Endothelial cell of umbilical vein (primary cell): ENCODE results near the gene CYTIP. TPM values are rescaled to one million over a fixed set of nuclear protein-coding genes. Genes with fewer than 3 reads are reported as not detected.

ENCODE experiments used
- BruUV-seq: library from RNA; stranded (reverse); fragments of 400-500 nt; replicated peaks from 2 replicates; lab custom pipeline; 2021; lab: Mats Ljungman, UMichigan
- CTCF ChIA-PET: fragments of 300-600, 350-600 bp; sonication (Branson Sonifier 250); formaldehyde crosslinking; loops from one replicate; lab custom pipeline; 2021; ENCODE audit warnings: antibody characterized with exemption, inconsistent platforms; lab: Charles Lee
- POLR2A ChIA-PET: fragments of 300-600, 350-600 bp; sonication (Branson Sonifier 250); formaldehyde crosslinking; loops from one replicate; lab custom pipeline; 2021; ENCODE audit warnings: antibody characterized with exemption, inconsistent platforms; lab: Charles Lee
- DNase-seq: peaks from one replicate; pipeline ENCODE4 v3.0.0-alpha.2; 2011; ENCODE audit warnings: low read depth, low spot score
- FAIRE-seq: peaks from 2 replicates; lab custom pipeline; 2011; peaks lifted over from hg19 to GRCh38; lab: Jason Lieb, UNC
- H2AFZ ChIP-seq: 2 replicates; pipeline ENCODE4 v1.6.0; 2012; ENCODE audit warnings: low read depth, low read length, control low read depth, inconsistent platforms
- H3K27ac ChIP-seq: 2 replicates; pipeline ENCODE4 v1.5.1; 2011; ENCODE audit warnings: low read depth, mild to moderate bottlenecking, control low read depth, low read length, moderate library complexity; ENCODE audit not compliant: insufficient read depth
- H3K27me3 ChIP-seq, 2 experiments: 2 replicates each; pipeline versions ENCODE4 v1.6.0 to v1.6.1; 2011; ENCODE audit warnings: low read length in 2 of 2, mixed read lengths in 1 of 2; ENCODE audit not compliant: control insufficient read depth in 2 of 2, insufficient read depth in 2 of 2
- H3K36me3 ChIP-seq, 2 experiments: 2 replicates in 1 of 2; 3 replicates in 1 of 2; pipeline ENCODE4 v1.5.1; 2011; ENCODE audit warnings: low read length in 2 of 2, mild to moderate bottlenecking in 1 of 2, moderate library complexity in 1 of 2; ENCODE audit not compliant: control insufficient read depth in 2 of 2, insufficient read depth in 2 of 2; ENCODE audit errors: extremely low read depth in 1 of 2
- H3K4me1 ChIP-seq: 3 replicates; pipeline ENCODE4 v1.5.1; 2011; ENCODE audit warnings: mild to moderate bottlenecking, low read length; ENCODE audit not compliant: control insufficient read depth, insufficient read depth; ENCODE audit errors: extremely low read depth
- H3K4me2 ChIP-seq: 2 replicates; pipeline ENCODE4 v1.6.1; 2011; ENCODE audit warnings: low read length, control low read depth, mixed read lengths; ENCODE audit not compliant: insufficient read depth
- H3K4me3 ChIP-seq, 3 experiments: fragments of 200-600 bp in 1 of 3; sonication (generic), shearing (Covaris generic) in 1 of 3; replicated peaks in 1 of 3; 2 replicates each; pipeline ENCODE4 v1.5.1; 2011 to 2016; ENCODE audit warnings: control low read depth in 3 of 3, low read length in 3 of 3, mild to moderate bottlenecking in 2 of 3, inconsistent platforms in 1 of 3, low read depth in 1 of 3, moderate library complexity in 1 of 3; ENCODE audit not compliant: insufficient read depth in 1 of 3
- H3K79me2 ChIP-seq: 2 replicates; pipeline ENCODE4 v1.6.0; 2012; ENCODE audit warnings: low read length, inconsistent platforms; ENCODE audit not compliant: control insufficient read depth, insufficient read depth
- H3K9ac ChIP-seq: replicated peaks from 2 replicates; pipeline ENCODE3; 2011; ENCODE audit warnings: low read length, control low read depth; ENCODE audit not compliant: insufficient read depth; ENCODE audit errors: extremely low read depth
- H3K9me1 ChIP-seq: replicated peaks from 3 replicates; pipeline ENCODE4 v1.6.0; 2011; ENCODE audit warnings: mild to moderate bottlenecking, low read length; ENCODE audit not compliant: control insufficient read depth, insufficient read depth; ENCODE audit errors: extremely low read depth
- H3K9me3 ChIP-seq: replicated peaks from 2 replicates; pipeline ENCODE4 v1.5.1; 2012; ENCODE audit warnings: low read length, inconsistent platforms; ENCODE audit not compliant: control insufficient read depth, insufficient read depth
- H4K20me1 ChIP-seq: replicated peaks from 2 replicates; pipeline ENCODE3; 2011; ENCODE audit warnings: mild to moderate bottlenecking, low read length; ENCODE audit not compliant: control insufficient read depth, insufficient read depth; ENCODE audit errors: extremely low read depth
- GATA2 ChIP-seq: IDR thresholded peaks from 2 replicates; pipeline ENCODE4 v1.7.0; 2011; ENCODE audit warnings: low read depth, mild to moderate bottlenecking, moderate library complexity, mixed read lengths, low read length; ENCODE audit not compliant: insufficient read length, insufficient read depth
- JUN ChIP-seq: IDR thresholded peaks from 2 replicates; pipeline ENCODE4 v1.6.1; 2011; ENCODE audit warnings: borderline replicate concordance, low read depth; ENCODE audit not compliant: insufficient read length, insufficient read depth
- MYC ChIP-seq: IDR thresholded peaks from one replicate; pipeline ENCODE4 v1.6.1; 2011; ENCODE audit warnings: mild to moderate bottlenecking, low read depth, low read length
- POLR2AphosphoS5 ChIP-seq: IDR thresholded peaks from 2 replicates; pipeline ENCODE4 v1.6.1; 2012; ENCODE audit warnings: low read depth, mild to moderate bottlenecking, control low read depth, low read length, moderate library complexity; ENCODE audit not compliant: insufficient read depth
- dilution Hi-C: fragments of 300-500 bp; cut with MboI; formaldehyde crosslinking; loops from one replicate; pipeline ENCODE4 v1.15.0; 2019; ENCODE audit warnings: low sequenced_read_pairs; ENCODE audit not compliant: extremely low pct_ligation_motif_present
- intact Hi-C: fragments of 100-400 bp; cut with micrococcal nuclease; formaldehyde crosslinking; loops from one replicate; pipeline ENCODE4 v1.10.0; 2022
- polyA plus RNA-seq, 4 experiments: library from polyadenylated mRNA; depleted of rRNA in 3 of 4; stranded (reverse) in 3 of 4; unstranded in 1 of 4; fragments of >200 nt; gene quantifications; 2 replicates each; pipeline versions ENCODE4 v1.2.1 to v1.2.3, GENCODE V29; 2011 to 2012; ENCODE audit warnings: missing spikeins in 1 of 4
- total RNA-seq: library from RNA; stranded (reverse); gene quantifications from 2 replicates; pipeline ENCODE4 v1.2.3, GENCODE V29; 2021
- TF ChIP-seq, protein P1 (sequence below), 2 donors: IDR thresholded peaks; 1 replicate in 1 of 2; 2 replicates in 1 of 2; pipeline ENCODE4 v1.5.1; 2011; ENCODE audit warnings: low read length in 2 of 2, mild to moderate bottlenecking in 2 of 2, moderate library complexity in 2 of 2, control low read depth in 1 of 2, inconsistent platforms in 1 of 2, low read depth in 1 of 2; ENCODE audit not compliant: insufficient read depth in 1 of 2; ENCODE audit errors: extremely low read depth in 1 of 2
- TF ChIP-seq, protein P2 (sequence below): IDR thresholded peaks from 2 replicates; pipeline ENCODE4 v1.6.1; 2011; ENCODE audit not compliant: insufficient read depth, insufficient read length

CYTIP gene
- total and polyA plus RNA-seq, 2 donors (not counting 3 experiments of a cell fraction or from before 2014, with no cell fraction given): not detected

DNA sequence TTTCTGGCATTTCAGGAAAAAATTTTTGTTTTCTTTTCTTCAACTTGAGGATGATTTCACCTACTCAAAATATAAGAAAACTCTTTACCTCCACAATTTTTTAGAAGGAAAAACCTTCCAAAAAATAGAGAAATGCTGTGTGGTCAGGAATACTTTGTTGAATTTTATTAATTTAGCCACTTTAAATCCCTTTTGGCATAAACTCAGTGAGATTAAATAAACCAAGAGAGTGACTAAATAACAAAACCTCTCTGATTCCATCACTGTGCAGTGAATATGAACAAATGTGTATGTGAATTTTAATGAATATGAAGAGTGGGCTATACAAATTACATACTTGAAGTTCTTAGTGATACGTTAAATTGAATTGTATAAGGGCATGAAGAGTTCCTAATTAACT is 25.8 kb upstream of the CYTIP start:
- Histone ChIP-seq H3K9me3 (no peaks in the 10 kb centered on the region), H3K36me3 (no peaks in the 10 kb centered on the region), H3K9me1 (no peaks in the 10 kb centered on the region), H3K27ac (no peak overlapping the region), H3K4me3 (no peak overlapping the region), H3K27me3 (no peaks in the 10 kb centered on the region), H4K20me1 (no peaks in the 10 kb centered on the region), H3K4me1 (peaks cover 8% of the 10 kb centered on the region), H3K4me2 (peak overlapping the region; percentile 39), H3K79me2 (no peaks in the 10 kb centered on the region), H3K9ac (no peak overlapping the region), H2AFZ (no peak overlapping the region)
- FAIRE-seq (no peak), DNase-seq (no peak)
- TF ChIP-seq, protein P1, sequence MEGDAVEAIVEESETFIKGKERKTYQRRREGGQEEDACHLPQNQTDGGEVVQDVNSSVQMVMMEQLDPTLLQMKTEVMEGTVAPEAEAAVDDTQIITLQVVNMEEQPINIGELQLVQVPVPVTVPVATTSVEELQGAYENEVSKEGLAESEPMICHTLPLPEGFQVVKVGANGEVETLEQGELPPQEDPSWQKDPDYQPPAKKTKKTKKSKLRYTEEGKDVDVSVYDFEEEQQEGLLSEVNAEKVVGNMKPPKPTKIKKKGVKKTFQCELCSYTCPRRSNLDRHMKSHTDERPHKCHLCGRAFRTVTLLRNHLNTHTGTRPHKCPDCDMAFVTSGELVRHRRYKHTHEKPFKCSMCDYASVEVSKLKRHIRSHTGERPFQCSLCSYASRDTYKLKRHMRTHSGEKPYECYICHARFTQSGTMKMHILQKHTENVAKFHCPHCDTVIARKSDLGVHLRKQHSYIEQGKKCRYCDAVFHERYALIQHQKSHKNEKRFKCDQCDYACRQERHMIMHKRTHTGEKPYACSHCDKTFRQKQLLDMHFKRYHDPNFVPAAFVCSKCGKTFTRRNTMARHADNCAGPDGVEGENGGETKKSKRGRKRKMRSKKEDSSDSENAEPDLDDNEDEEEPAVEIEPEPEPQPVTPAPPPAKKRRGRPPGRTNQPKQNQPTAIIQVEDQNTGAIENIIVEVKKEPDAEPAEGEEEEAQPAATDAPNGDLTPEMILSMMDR (IDR thresholded peaks at IDR 0.05; ENCODE audit: extremely low read depth in 1 of 2, insufficient read depth in 1 of 2, low read depth in 1 of 2, low read length in 2 of 2): no peak
- TF ChIP-seq, protein P2, sequence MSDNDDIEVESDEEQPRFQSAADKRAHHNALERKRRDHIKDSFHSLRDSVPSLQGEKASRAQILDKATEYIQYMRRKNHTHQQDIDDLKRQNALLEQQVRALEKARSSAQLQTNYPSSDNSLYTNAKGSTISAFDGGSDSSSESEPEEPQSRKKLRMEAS: no peak
- no peak for TF ChIP-seq GATA2
- TF ChIP-seq MYC: no peak
- no peak for TF ChIP-seq POLR2AphosphoS5
- TF ChIP-seq JUN: no peak
- dilution Hi-C loops (no loop called here), intact Hi-C loops (no loop called here)
- ChIA-PET POLR2A (no interaction called here), CTCF (no interaction called here)
- no TSS peak for BruUV-seq
